GM10248 (cell line): ENCODE results near the gene NEMP1.
A peak's percentile ranks its signal among the peaks of the same experiment; 100 is the strongest.

Experiments used
- CTCF ChIA-PET: fragments of 300-600 bp; sonication (Branson Sonifier 250); formaldehyde crosslinking; extraction: SDS; loops from one replicate; lab custom pipeline; 2021; ENCODE audit warnings: antibody characterized with exemption; lab: Yijun Ruan, JAX
- POLR2A ChIA-PET: fragments of 350-650 bp; sonication (Branson Sonifier 250); formaldehyde crosslinking; extraction: SDS; loops from one replicate; lab custom pipeline; 2020; ENCODE audit warnings: antibody characterized with exemption; lab: Yijun Ruan, JAX
- DNase-seq: peaks from one replicate; pipeline ENCODE4 v3.0.0; 2012; ENCODE audit errors: extremely low spot score
- CTCF ChIP-seq: IDR thresholded peaks from 2 replicates; pipeline ENCODE4 v1.5.1; 2012; ENCODE audit warnings: mild to moderate bottlenecking, low read depth; ENCODE audit errors: extremely low read depth, missing control alignments, control extremely low read depth

Gene NEMP1

GRCh38 chr12:57106021-57106708, 27.6 kb upstream of the NEMP1 start:
- ChIA-PET CTCF (interaction anchor here (1.0 to 11.7 kb wide), 5 partner anchors 9 to 81 kb away, joined by 3 to 224 read pairs (median 3); partner anchors contain the start of gene NAB2), POLR2A (no interaction called here)
- no peak for DNase-seq
- TF ChIP-seq CTCF, result no peak

- TF ChIP-seq CTCF, result no peak
- CTCF ChIA-PET, result interaction anchor here (1.1 to 11.7 kb wide), 5 partner anchors 10 to 35 kb away, joined by 3 to 224 read pairs (median 5); partner anchors contain the start of gene NAB2
- DNase-seq, result no peak
- POLR2A ChIA-PET, result interaction anchor here (3.1 kb wide), 1 partner anchor 11 kb away, joined by 12 read pairs; no protein-coding TSS in a partner anchor
Measured at GRCh38 chr12:57105011-57105753, 26.6 kb upstream of the NEMP1 start.

GRCh38 chr12:57104292-57104910, 25.8 kb upstream of the NEMP1 start:
- TF ChIP-seq CTCF, result no peak
- ChIA-PET CTCF (interaction anchor here (1.0 to 11.7 kb wide), 6 partner anchors 10 to 45 kb away, joined by 3 to 224 read pairs (median 4); partner anchors contain the start of gene NAB2), POLR2A (interaction anchor here (3.1 kb wide), 1 partner anchor 11 kb away, joined by 12 read pairs; no protein-coding TSS in a partner anchor)
- peak; percentile 9 for DNase-seq

GRCh38 chr12:57103856-57104255, 25.3 kb upstream of the NEMP1 start:
- POLR2A ChIA-PET, result interaction anchor here (3.1 kb wide), 1 partner anchor 10 kb away, joined by 12 read pairs; no protein-coding TSS in a partner anchor
- TF ChIP-seq CTCF, result no peak
- CTCF ChIA-PET, result interaction anchor here (1.0 to 11.7 kb wide), 6 partner anchors 10 to 44 kb away, joined by 3 to 224 read pairs (median 4); partner anchors contain the start of gene NAB2
- no peak for DNase-seq

GRCh38 chr12:57101892-57102695, 23.5 kb upstream of the NEMP1 start:
- CTCF ChIA-PET, result interaction anchor here (0.7 to 16.3 kb wide), 5 partner anchors 6 to 39 kb away, joined by 3 to 213 read pairs (median 4); partner anchors contain the start of genes NAB2 and STAT6
- DNase-seq, result peak; percentile 4
- POLR2A ChIA-PET, result interaction anchor here (0.6 to 3.1 kb wide), 2 partner anchors 8 to 46 kb away, joined by 4 to 12 read pairs; no protein-coding TSS in a partner anchor
- TF ChIP-seq CTCF, result no peak
